DMS79 treated with DMSO at 0.1 percent for 48 hours (cell line): ENCODE measurements around the gene NPPB.
"Not testable (repeated sequence)": the region's sequence is repeated elsewhere in the genome, so short reads cannot be mapped to it uniquely, and the experiment has no call there.

Experiments used
- DNase-seq: peaks from one replicate; lab custom pipeline; 2025; lab: John Stamatoyannopoulos, UW

The NPPB gene

DNA sequence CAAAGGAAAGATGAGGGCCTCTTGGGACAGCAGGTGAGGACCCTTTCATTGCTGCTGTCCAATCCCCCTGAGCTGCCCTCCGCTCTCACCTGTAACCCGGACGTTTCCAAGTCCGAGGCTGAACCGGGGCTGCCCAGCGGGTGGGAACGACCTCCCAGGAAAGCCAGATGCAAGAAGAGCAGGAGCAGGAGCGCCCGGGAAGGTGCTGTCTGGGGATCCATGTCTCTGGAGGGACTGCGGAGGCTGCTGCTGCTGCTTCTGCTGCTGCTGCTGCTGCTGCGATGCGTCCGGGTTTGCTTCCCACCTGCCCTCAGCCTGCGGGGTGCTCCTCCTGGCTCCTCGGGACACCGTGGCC lies at the start of gene NPPB:
NPPB (minus strand) TSS at position 333 of the 355 bp plus-strand sequence; CDS start at position 221, 112 bp downstream.
- no peak for DNase-seq

GRCh38 chr1:11908095-11908675 lies 49.4 kb upstream of the NPPB start:
- peak; percentile 98 for DNase-seq

GRCh38 chr1:11907275-11908094 lies 48.7 kb upstream of the NPPB start:
- DNase-seq: peak; percentile 98

DNA sequence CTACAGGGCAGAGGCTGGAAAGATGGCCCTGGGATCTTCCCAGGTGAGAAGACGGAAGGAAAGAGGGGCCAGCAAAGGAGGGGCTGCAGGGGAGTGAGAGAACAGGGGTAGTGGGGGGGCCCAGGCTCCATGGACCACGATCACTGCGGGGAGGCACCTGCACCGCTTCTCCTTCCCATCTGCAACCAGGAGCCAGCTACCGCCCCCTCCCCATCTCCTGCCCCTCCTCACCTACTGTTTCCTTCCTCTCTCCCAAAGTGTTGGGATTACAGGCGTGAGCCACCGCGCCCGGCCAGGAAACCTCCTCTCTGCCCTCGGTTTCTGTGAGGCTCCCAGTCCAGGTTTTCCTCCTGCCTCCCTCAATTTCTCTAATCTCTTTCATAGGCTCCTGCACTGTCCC lies 48.1 kb upstream of the NPPB start:
- no peak for DNase-seq

GRCh38 chr1:11904978-11905377 lies 46.2 kb upstream of the NPPB start:
- DNase-seq: no peak

DNA sequence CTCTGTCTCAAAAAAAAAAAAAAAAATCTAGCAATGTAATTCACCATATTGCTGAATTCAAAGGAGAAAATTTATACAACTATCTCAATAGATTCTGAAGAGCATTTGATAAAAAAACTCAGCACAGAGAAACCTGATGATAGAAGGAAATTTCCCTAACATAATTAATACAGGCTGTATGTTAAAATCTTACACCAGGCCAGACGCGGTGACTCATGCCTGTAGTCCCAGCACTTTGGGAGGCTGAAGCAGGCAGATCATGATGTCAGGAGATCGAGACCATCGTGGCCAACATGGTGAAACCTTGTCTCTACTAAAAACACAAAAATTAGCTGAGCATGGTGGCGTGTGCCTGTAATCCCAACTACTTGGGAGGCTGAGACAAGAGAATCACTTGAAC lies 45.4 kb upstream of the NPPB start:
- DNase-seq: not testable (repeated sequence)

GRCh38 chr1:11903210-11903609 lies 44.5 kb upstream of the NPPB start:
- no peak for DNase-seq

DNA sequence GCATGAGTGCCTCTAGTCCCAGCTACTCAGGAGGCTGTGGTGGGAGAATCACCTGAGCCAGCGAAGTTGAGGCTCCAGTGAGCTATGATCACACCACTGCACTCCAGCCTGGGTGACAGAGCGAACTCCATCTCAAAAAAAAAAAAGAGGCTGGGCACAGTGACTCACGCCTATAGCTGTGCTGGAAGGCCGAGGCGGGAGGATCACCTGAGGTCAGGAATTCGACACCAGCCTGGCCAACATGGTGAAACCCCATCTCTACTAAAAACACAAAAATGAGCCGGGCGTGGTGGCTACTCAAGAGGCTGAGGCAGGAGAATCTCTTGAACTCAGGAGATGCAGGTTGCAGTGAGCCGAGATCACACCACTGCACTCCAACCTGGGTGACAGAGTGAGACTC lies 42.7 kb upstream of the NPPB start:
- not testable (repeated sequence) for DNase-seq

GRCh38 chr1:11898831-11899467 lies 40.2 kb upstream of the NPPB start:
- no peak for DNase-seq

GRCh38 chr1:11898086-11898785 lies 39.5 kb upstream of the NPPB start:
- no peak for DNase-seq

DNA sequence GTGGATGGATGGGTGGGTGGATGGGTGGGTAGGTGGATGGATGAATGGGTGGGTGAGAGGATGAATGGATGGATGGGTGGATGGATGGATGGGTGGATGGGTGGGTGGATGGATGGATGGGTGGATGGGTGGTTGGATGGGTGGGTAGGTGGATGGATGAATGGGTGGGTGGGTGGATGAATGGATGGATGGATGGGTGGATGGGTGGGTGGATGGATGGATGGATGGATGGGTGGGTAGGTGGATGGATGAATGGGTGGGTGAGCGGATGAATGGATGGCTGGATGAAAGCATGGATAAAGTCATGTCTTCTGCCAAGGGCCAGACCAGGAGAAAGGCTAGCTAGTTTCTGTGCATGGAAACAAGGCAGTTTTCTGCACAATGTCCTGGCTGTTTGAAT lies 35.8 kb upstream of the NPPB start:
- DNase-seq: not testable (repeated sequence)

GRCh38 chr1:11893907-11894251 lies 35.1 kb upstream of the NPPB start:
- peak; percentile 72 for DNase-seq

DNA sequence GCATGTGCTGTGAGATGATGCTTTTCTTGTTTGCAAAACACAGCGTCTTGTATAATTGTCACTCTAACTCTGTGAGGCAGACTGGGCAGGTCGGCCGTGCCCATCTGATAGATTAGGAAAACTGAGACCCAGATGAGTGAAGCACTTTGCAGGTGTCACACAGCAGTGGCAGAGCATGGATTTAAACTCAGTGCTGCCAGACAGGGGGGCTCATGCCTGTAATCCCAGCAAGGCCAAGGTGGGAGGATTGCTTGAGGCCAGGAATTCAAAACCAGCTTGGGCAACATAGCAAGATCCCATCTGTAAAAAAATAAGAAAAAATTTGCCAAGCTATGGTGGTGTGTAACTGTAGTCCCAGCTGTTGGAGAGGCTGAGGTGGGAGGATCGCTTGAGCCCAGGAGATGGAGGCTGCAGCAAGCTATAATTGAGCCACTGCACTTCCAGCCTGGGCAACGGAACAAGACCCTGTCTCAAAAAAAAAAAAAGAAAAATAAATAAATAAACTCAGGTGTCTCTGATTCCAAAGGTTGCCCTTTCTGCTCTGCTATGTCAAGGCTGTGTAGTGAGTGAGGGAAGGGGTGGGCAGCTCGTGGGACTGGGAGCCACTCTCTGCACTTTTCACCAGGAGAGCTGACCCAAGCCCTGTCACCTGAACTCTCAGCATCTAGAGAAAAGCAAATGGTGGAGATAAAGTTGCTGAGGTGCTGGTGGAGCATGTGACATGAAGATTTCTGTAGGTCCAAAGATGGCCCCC lies 32.9 kb upstream of the NPPB start:
- no peak for DNase-seq

- no peak for DNase-seq
Measured at GRCh38 chr1:11888877-11889208, 30.1 kb upstream of the NPPB start.

GRCh38 chr1:11888206-11888876 lies 29.6 kb upstream of the NPPB start:
- DNase-seq: no peak

DNA sequence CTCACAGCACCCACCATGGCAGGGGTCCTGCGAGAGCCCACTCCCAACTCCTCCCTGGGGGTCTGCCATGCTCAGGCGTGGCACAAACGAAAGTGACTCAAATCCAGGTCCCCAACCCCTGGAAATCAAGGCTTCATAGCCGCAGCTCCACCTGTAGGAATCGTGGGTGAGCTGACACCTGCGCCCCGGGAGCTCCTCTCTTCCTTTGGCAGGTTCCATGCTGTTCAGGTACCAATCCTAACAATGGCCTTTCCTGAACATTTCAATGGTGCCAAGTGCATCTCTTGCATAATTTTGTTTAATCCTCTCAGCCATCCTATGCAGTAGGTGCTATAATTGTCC lies 28.9 kb upstream of the NPPB start:
- no peak for DNase-seq

GRCh38 chr1:11886986-11887665 lies 28.4 kb upstream of the NPPB start:
- no peak for DNase-seq

- no peak for DNase-seq
Measured at GRCh38 chr1:11885916-11886315, 27.2 kb upstream of the NPPB start.

DNA sequence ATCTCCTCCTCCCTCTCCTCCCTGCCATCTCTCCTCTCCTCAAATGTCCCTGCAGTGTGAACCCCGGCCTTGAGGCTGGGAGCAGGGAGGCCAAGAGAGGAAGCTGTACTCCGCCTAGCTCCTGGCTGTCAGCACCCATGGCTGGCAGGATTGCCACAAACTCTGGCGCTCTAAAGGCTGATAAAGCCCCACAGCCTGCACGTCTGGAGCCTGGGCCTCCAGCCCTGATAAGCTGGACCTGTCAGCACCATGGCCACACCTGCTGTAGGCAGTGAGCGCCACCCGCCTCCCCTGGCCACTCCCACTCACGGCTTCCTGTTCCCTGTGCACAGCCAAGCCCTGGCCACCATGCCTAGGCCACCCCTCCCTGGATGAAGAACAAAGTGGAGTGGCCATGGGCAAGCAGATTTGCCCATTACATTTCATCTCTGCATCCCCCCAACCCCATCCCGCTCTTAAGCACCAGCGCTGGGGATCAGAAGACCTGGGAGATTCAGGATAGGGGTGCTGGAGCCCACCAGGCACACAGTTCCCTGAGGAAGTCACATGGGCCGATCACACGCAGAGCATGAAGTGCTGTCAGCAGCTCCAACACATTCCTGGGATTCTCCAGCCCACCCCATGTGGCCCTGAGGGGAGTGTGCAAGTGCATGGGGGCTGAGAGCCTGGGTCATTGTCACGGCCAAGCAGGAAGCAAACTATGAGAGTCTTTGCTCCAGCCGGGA lies 24.2 kb upstream of the NPPB start:
- DNase-seq: no peak

DNA sequence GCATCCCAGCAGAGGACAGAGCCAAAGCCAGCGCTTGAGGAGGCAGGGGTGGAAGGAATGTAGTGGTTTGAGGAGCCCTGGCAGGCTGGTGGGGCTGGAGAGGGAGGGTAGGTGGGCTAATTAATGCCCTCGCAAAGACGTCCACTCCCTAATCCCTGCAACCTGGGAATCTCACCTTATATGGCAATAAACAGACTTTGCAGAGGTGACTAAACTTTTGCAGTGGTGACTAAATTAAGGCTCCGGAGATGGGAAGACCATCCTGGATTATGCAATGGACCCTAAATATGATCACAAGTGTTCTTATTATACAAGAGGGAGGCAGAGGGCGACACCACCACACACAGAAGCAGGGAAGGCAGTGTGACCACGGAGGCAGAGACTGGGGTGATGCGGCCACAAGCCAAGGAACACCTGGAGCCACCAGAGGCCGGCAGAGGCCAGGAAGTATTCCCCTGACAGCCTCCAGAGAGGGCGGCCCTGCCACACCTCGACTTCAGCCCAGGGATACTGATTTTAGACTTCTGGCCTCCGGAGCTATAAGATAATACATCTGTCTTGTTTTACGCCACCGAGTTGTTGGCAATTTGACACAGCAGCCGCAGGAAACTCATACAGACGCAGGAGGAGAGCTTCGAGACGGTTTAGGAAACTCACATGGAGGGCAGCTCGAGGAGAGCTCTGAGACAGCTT lies 23.1 kb upstream of the NPPB start:
- no peak for DNase-seq
